HepG2 (cell line): ENCODE results near the gene VWCE. TPM values are rescaled to one million over a fixed set of nuclear protein-coding genes. Genes with fewer than 3 reads are reported as not detected.

Source experiments
- AGO1 ChIP-seq: fragments of 200-400 bp; formaldehyde crosslinking; IDR thresholded peaks from 2 replicates; pipeline ENCODE4 v1.6.1; 2017; ENCODE audit warnings: mild to moderate bottlenecking, low read depth, low read length, moderate library complexity; ENCODE audit not compliant: poor library complexity, severe bottlenecking
- ATAD3A ChIP-seq: sonication (generic); formaldehyde crosslinking; IDR thresholded peaks from 2 replicates; pipeline ENCODE4 v1.4.0; 2020; ENCODE audit warnings: missing genetic modification reagents
- BORCS8-MEF2B ChIP-seq: sonication (generic); formaldehyde crosslinking; IDR thresholded peaks from 2 replicates; pipeline ENCODE4 v1.8.0; 2022; ENCODE audit warnings: mild to moderate bottlenecking, missing genetic modification reagents
- BRF2 ChIP-seq: sonication (generic); formaldehyde crosslinking; IDR thresholded peaks from 2 replicates; pipeline ENCODE4 v1.8.1; 2022; ENCODE audit warnings: mild to moderate bottlenecking, missing genetic modification reagents
- CBX5 ChIP-seq: sonication (generic); formaldehyde crosslinking; IDR thresholded peaks from 2 replicates; pipeline ENCODE4 v1.4.0; 2020; ENCODE audit warnings: missing genetic modification reagents, borderline replicate concordance
- NCOA1 ChIP-seq: sonication (generic); formaldehyde crosslinking; IDR thresholded peaks from 2 replicates; pipeline ENCODE4 v1.9.0; 2021; ENCODE audit warnings: missing genetic modification reagents
- NR2F2 ChIP-seq: IDR thresholded peaks from 2 replicates; pipeline ENCODE4 v1.6.1; 2012; ENCODE audit warnings: low read depth, inconsistent platforms, borderline replicate concordance
- SAFB2 ChIP-seq: sonication (generic); formaldehyde crosslinking; IDR thresholded peaks from 2 replicates; pipeline ENCODE4 v1.5.1; 2020; ENCODE audit warnings: missing genetic modification reagents, low read depth, mild to moderate bottlenecking, borderline replicate concordance
- SIX1 ChIP-seq: sonication (generic); formaldehyde crosslinking; IDR thresholded peaks from 2 replicates; pipeline ENCODE4 v1.4.0; 2020; ENCODE audit warnings: missing genetic modification reagents, borderline replicate concordance
- SMC3 ChIP-seq: IDR thresholded peaks from 2 replicates; pipeline ENCODE4 v1.6.1; 2011; ENCODE audit warnings: low read length, improper control_type of control experiment
- YEATS2 ChIP-seq: sonication (generic); formaldehyde crosslinking; IDR thresholded peaks from 2 replicates; pipeline ENCODE4 v1.4.0; 2020; ENCODE audit warnings: missing genetic modification reagents, borderline replicate concordance
- ZBTB8A ChIP-seq: sonication (generic); formaldehyde crosslinking; IDR thresholded peaks from 2 replicates; pipeline ENCODE4 v1.4.0; 2020; ENCODE audit warnings: mild to moderate bottlenecking, low read depth, missing genetic modification reagents, borderline replicate concordance
- ZFP82 ChIP-seq: sonication (generic); formaldehyde crosslinking; IDR thresholded peaks from 2 replicates; pipeline ENCODE4 v1.5.1; 2020; ENCODE audit warnings: mild to moderate bottlenecking, missing genetic modification reagents, borderline replicate concordance
- ZNF468 ChIP-seq: sonication (generic); formaldehyde crosslinking; IDR thresholded peaks from 2 replicates; pipeline ENCODE4 v1.8.0; 2022; ENCODE audit warnings: mild to moderate bottlenecking, moderate library complexity, missing genetic modification reagents
- ZNF503 ChIP-seq: sonication (generic); formaldehyde crosslinking; IDR thresholded peaks from 2 replicates; pipeline ENCODE4 v1.4.0; 2020; ENCODE audit warnings: missing genetic modification reagents
- ZNF530 ChIP-seq: sonication (generic); formaldehyde crosslinking; IDR thresholded peaks from 2 replicates; pipeline ENCODE4 v1.5.0; 2020; ENCODE audit warnings: low read depth, mild to moderate bottlenecking, missing genetic modification reagents
- ZNF549 ChIP-seq: sonication (generic); formaldehyde crosslinking; IDR thresholded peaks from 2 replicates; pipeline ENCODE4 v1.5.0; 2020; ENCODE audit warnings: missing genetic modification reagents
- ZNF816 ChIP-seq: sonication (generic); formaldehyde crosslinking; IDR thresholded peaks from 2 replicates; pipeline ENCODE4 v1.8.0; 2022; ENCODE audit warnings: missing genetic modification reagents, mild to moderate bottlenecking, borderline replicate concordance
- polyA plus RNA-seq, 8 experiments: library from polyadenylated mRNA; depleted of rRNA in 3 of 8; stranded (reverse) in 7 of 8; unstranded in 1 of 8; fragments of >200 nt; fragmentation: Illumina TruSeq in 4 of 8; extraction: Trizol in 4 of 8; gene quantifications; 2 replicates each; pipeline versions ENCODE4 v1.2.1 to v1.2.3, GENCODE V29; 2011 to 2016; ENCODE audit warnings: low read depth in 4 of 8, missing spikeins in 1 of 8, mixed read lengths in 1 of 8; ENCODE audit not compliant: insufficient read depth in 1 of 8
- total RNA-seq, 5 experiments: library from RNA; depleted of rRNA; stranded (reverse); fragments of >200 nt; fragmentation: Illumina TruSeq; extraction: Trizol; gene quantifications; 2 replicates each; pipeline ENCODE4 v1.2.3, GENCODE V29; 2016; ENCODE audit warnings: low read depth in 1 of 5
- TF ChIP-seq, protein P1 (sequence below): sonication (generic); formaldehyde crosslinking; IDR thresholded peaks from 2 replicates; pipeline ENCODE4 v1.5.0; 2020; ENCODE audit warnings: mild to moderate bottlenecking, missing genetic modification reagents
- TF ChIP-seq, protein P2 (sequence below): sonication (generic); formaldehyde crosslinking; IDR thresholded peaks from 2 replicates; pipeline ENCODE4 v1.5.0; 2020; ENCODE audit warnings: missing genetic modification reagents, mild to moderate bottlenecking, borderline replicate concordance
- TF ChIP-seq, protein P3 (sequence below): sonication (generic); formaldehyde crosslinking; IDR thresholded peaks from 2 replicates; pipeline ENCODE4 v1.5.0; 2020; ENCODE audit warnings: missing genetic modification reagents

Gene VWCE
- total and polyA plus RNA-seq, 2 of the 13 experiments (the other 11 are each of a cell fraction or from before 2014, with no cell fraction given): 27.6 to 58.3 TPM

DNA sequence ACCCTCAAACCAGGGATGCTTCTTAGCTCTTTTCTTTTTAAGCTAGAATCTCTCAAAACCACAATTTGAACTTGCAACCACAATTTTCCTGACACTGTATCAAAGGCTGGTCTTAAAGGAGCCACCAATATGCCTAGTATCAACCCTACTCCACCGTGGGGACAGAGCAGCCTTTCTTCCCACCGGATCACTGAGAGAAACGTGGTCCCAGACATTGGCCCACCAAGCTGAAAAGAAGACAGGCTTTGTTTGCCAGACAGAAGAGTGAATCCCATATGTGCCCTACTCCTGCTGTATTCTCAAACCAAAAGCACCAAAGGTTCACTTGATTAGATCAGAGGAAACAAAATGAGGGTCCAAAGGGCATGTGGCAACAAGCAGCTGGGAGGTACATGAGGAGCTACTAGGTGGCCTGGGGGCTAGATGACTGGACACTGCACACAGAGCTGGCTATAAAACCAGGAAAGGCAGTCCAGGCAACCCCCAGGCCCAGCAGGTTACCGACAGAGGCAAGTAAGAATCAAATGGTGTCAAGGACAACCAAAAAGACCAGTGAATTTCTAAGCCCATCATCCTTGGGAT is 3.6 kb upstream of the VWCE start (continued):
- TF ChIP-seq, protein P1, sequence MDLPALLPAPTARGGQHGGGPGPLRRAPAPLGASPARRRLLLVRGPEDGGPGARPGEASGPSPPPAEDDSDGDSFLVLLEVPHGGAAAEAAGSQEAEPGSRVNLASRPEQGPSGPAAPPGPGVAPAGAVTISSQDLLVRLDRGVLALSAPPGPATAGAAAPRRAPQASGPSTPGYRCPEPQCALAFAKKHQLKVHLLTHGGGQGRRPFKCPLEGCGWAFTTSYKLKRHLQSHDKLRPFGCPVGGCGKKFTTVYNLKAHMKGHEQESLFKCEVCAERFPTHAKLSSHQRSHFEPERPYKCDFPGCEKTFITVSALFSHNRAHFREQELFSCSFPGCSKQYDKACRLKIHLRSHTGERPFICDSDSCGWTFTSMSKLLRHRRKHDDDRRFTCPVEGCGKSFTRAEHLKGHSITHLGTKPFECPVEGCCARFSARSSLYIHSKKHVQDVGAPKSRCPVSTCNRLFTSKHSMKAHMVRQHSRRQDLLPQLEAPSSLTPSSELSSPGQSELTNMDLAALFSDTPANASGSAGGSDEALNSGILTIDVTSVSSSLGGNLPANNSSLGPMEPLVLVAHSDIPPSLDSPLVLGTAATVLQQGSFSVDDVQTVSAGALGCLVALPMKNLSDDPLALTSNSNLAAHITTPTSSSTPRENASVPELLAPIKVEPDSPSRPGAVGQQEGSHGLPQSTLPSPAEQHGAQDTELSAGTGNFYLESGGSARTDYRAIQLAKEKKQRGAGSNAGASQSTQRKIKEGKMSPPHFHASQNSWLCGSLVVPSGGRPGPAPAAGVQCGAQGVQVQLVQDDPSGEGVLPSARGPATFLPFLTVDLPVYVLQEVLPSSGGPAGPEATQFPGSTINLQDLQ (CRISPR knock-in tag): no peak
- TF ChIP-seq BRF2 (CRISPR knock-in tag): no peak
- TF ChIP-seq ZBTB8A (CRISPR knock-in tag): no peak
- no peak for TF ChIP-seq ZFP82
- peak; percentile 61; the same call in 1 of the 2 replicates for TF ChIP-seq BORCS8-MEF2B
- TF ChIP-seq ZNF816 (CRISPR knock-in tag): no peak; the same call in 1 of the 2 replicates
- no peak for TF ChIP-seq ZNF503 (CRISPR knock-in tag)
- no peak for TF ChIP-seq SAFB2
- TF ChIP-seq NR2F2: peak; percentile 13; the same call in 1 of the 2 replicates
- TF ChIP-seq YEATS2: no peak; the same call in 1 of the 2 replicates
- no peak for TF ChIP-seq SIX1 (CRISPR knock-in tag)
- TF ChIP-seq CBX5 (CRISPR knock-in tag): peak; percentile 83; the same call in 1 of the 2 replicates
- TF ChIP-seq AGO1: no peak
- no peak for TF ChIP-seq ZNF468 (CRISPR knock-in tag)
- no peak for TF ChIP-seq ATAD3A (CRISPR knock-in tag)
- TF ChIP-seq ZNF549: no peak
- TF ChIP-seq, protein P2, sequence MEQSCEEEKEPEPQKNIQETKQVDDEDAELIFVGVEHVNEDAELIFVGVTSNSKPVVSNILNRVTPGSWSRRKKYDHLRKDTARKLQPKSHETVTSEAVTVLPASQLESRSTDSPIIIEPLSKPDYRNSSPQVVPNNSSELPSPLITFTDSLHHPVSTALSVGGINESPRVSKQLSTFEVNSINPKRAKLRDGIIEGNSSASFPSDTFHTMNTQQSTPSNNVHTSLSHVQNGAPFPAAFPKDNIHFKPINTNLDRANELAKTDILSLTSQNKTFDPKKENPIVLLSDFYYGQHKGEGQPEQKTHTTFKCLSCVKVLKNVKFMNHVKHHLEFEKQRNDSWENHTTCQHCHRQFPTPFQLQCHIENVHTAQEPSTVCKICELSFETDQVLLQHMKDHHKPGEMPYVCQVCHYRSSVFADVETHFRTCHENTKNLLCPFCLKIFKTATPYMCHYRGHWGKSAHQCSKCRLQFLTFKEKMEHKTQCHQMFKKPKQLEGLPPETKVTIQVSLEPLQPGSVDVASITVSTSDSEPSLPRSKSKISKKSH (CRISPR knock-in tag): no peak
- TF ChIP-seq ZNF530: no peak
- TF ChIP-seq, protein P3, sequence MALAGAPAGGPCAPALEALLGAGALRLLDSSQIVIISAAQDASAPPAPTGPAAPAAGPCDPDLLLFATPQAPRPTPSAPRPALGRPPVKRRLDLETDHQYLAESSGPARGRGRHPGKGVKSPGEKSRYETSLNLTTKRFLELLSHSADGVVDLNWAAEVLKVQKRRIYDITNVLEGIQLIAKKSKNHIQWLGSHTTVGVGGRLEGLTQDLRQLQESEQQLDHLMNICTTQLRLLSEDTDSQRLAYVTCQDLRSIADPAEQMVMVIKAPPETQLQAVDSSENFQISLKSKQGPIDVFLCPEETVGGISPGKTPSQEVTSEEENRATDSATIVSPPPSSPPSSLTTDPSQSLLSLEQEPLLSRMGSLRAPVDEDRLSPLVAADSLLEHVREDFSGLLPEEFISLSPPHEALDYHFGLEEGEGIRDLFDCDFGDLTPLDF (CRISPR knock-in tag): no peak
- TF ChIP-seq SMC3: peak; percentile 32; the same call in 1 of the 2 replicates
- no peak for TF ChIP-seq NCOA1 (CRISPR knock-in tag)
